ENCODE measurements around the gene DHRSX.
"Not testable (repeated sequence)": the region's sequence is repeated elsewhere in the genome, so short reads cannot be mapped to it uniquely, and the experiment has no call there.

DHRSX gene

DNA sequence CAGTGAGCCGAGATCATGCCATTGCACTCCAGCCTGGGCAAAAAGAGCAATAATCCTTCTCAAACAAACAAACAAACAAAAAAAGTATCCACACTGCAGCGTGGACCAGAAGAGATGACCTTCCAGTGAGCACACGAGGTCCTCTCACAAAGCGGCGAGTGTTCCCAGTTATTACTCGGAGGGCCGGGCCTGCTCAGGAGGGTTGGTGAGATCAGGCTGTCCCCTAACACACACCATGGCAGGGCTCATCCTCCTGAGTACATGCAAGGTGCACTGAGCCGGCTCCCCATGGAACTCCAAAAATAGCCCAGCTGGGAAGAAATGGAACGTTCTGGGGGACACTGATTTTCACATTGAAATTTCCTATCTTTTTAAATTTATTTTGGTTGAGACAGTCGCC is 40.7 kb downstream of the DHRSX start:
- H3K9me3 ChIP-seq (ENCODE audit: control insufficient read depth, low read length); DNase-seq; H3K4me1 ChIP-seq (ENCODE audit: control insufficient read depth, insufficient read depth, low read length, poor library complexity, severe bottlenecking); H3K36me3 ChIP-seq (ENCODE audit: control insufficient read depth, insufficient read depth, low read length); H3K4me3 ChIP-seq (ENCODE audit: insufficient read depth, low read depth, low read length, poor library complexity, severe bottlenecking); H3K27ac ChIP-seq (ENCODE audit: insufficient read depth, low read length, poor library complexity, severe bottlenecking); H3K27me3 ChIP-seq (replicated peaks; ENCODE audit: control insufficient read depth, insufficient read depth, low read length, poor library complexity, severe bottlenecking): not testable (repeated sequence)

DNA sequence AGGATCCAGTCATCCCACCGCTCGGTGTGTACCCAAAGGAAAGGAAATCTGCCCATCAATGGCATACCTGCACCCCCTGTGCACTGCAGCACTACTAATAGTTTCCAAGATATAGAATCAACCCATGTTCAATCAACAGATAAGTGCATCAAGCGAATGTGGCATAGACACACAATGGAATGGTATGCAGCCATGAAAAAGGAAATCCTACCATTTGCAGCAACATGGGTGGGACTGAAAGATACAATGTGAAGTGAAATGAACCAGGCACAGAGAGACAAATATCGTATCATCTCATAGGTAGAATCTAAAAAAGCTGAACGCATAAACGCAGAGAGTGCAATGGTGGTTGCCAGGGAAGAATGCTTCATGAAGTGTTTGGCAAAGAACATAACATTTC is 42.5 kb downstream of the DHRSX start:
- no peaks in the 10 kb centered on the region for H3K27me3 ChIP-seq (replicated peaks; ENCODE audit: control insufficient read depth, insufficient read depth, low read length, poor library complexity, severe bottlenecking)
- no peak overlapping the region for H3K4me3 ChIP-seq (ENCODE audit: insufficient read depth, low read depth, low read length, poor library complexity, severe bottlenecking)
- no peaks in the 10 kb centered on the region for H3K4me1 ChIP-seq (ENCODE audit: control insufficient read depth, insufficient read depth, low read length, poor library complexity, severe bottlenecking)
- no peaks in the 10 kb centered on the region for H3K36me3 ChIP-seq (ENCODE audit: control insufficient read depth, insufficient read depth, low read length)
- no peak for DNase-seq
- no peaks in the 10 kb centered on the region for H3K9me3 ChIP-seq (ENCODE audit: control insufficient read depth, low read length)
- no peak overlapping the region for H3K27ac ChIP-seq (ENCODE audit: insufficient read depth, low read length, poor library complexity, severe bottlenecking)

DNA sequence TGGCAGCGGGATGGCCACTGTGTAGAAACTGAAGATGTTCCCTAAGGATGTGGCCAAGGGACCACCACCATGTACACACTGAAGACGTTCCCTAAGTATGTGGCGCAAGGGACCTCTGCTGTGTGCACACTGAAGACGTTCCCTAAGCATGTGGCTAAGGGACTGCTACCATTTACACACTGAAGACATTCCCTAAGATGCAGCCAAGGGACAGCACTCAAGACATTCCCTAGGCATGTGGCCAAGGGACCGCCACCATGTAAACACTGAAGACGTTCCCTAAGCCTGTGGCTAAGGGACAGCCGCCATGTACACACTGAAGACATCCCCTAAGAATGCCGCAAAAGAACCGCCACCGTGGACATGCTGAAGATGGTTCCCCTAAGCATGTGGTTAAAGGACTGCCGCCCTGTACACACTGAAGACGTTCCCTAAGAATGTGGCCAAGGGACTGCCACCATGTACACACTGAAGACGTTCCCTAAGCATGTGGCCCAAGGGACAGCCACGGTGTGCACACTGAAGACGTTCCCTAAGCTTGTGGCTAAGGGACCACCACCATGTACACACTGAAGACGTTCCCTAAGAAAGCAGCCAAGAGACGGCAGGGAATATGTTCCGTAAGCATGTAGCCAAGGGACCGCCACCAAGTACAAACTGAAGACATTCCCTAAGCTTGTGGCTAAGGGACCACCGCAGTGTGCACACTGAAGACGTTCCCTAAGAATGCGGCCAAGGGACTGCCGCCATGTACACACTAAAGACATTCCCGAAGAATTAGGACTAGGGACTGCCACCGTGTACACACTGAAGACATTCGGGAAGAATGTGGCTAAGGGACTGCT is 43.3 kb downstream of the DHRSX start:
- Histone ChIP-seq H3K27ac (ENCODE audit: insufficient read depth, low read length, poor library complexity, severe bottlenecking) (no peak overlapping the region), H3K4me3 (ENCODE audit: insufficient read depth, low read depth, low read length, poor library complexity, severe bottlenecking) (no peak overlapping the region), H3K36me3 (ENCODE audit: control insufficient read depth, insufficient read depth, low read length) (no peaks in the 10 kb centered on the region), H3K27me3 (replicated peaks; ENCODE audit: control insufficient read depth, insufficient read depth, low read length, poor library complexity, severe bottlenecking) (no peaks in the 10 kb centered on the region), H3K9me3 (ENCODE audit: control insufficient read depth, low read length) (no peaks in the 10 kb centered on the region), H3K4me1 (ENCODE audit: control insufficient read depth, insufficient read depth, low read length, poor library complexity, severe bottlenecking) (no peaks in the 10 kb centered on the region)
- DNase-seq = no peak

DNA sequence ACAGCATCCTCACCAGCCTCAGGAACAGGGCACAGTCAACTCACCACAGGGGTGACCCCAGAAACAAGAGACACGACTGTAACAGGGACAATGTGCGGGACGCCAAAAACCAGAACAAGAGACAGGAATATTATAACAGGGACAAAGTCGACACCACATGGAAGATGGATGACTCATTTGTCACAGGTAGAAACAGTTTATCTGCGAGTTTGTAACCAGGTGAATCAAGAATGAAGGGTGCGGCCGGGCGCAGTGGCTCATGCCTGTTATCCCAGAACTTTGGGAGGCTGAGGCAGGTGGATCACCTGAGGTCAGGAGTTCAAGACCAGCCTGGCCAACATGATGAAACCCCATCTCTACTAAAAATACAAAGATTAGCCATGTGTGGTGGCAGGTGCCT is 44.7 kb downstream of the DHRSX start:
- DNase-seq; H3K27me3 ChIP-seq (replicated peaks; ENCODE audit: control insufficient read depth, insufficient read depth, low read length, poor library complexity, severe bottlenecking); H3K4me3 ChIP-seq (ENCODE audit: insufficient read depth, low read depth, low read length, poor library complexity, severe bottlenecking); H3K9me3 ChIP-seq (ENCODE audit: control insufficient read depth, low read length); H3K36me3 ChIP-seq (ENCODE audit: control insufficient read depth, insufficient read depth, low read length); H3K27ac ChIP-seq (ENCODE audit: insufficient read depth, low read length, poor library complexity, severe bottlenecking); H3K4me1 ChIP-seq (ENCODE audit: control insufficient read depth, insufficient read depth, low read length, poor library complexity, severe bottlenecking): not testable (repeated sequence)

DNA sequence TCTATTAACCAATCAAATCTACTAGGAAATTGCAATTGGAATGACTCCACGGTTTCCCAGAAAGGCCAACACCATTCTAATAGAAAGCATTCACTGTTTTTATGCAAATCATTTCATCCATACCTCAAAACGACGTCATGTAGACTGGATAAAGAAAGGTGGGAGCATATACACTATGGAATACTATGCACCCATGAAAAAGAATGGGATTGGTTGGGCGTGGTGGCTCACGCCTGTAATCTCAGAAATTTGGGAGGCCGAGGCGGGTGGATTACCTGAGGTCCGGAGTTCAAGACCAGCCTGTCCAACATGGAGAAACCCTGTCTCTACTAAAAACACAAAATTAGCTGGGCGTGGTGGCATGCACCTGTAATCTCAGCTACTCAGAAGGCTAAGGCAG is 46.2 kb downstream of the DHRSX start:
- not testable (repeated sequence) for H3K9me3 ChIP-seq (ENCODE audit: control insufficient read depth, low read length); H3K27me3 ChIP-seq (replicated peaks; ENCODE audit: control insufficient read depth, insufficient read depth, low read length, poor library complexity, severe bottlenecking); H3K27ac ChIP-seq (ENCODE audit: insufficient read depth, low read length, poor library complexity, severe bottlenecking); H3K36me3 ChIP-seq (ENCODE audit: control insufficient read depth, insufficient read depth, low read length); H3K4me1 ChIP-seq (ENCODE audit: control insufficient read depth, insufficient read depth, low read length, poor library complexity, severe bottlenecking); H3K4me3 ChIP-seq (ENCODE audit: insufficient read depth, low read depth, low read length, poor library complexity, severe bottlenecking); DNase-seq

DNA sequence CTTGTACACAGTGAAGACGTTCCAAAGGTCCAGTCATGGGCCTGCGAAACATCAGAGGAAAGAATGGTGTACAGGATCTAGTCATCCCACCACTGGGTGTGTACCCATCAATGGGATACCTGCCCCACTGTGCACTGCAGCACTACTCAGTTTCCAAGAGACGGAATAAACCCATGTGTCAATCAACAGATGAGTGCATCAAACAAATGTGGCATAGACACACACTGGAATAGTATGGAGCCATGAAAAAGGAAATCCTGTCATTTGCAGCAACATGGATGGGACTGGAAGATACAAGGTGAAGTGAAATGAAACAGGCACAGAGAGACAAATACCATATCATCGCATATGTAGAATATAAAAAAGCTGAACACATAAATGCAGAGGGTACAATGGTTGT is 48.0 kb downstream of the DHRSX start:
- no peak overlapping the region for H3K4me3 ChIP-seq (ENCODE audit: insufficient read depth, low read depth, low read length, poor library complexity, severe bottlenecking)
- no peak for DNase-seq
- H3K4me1 ChIP-seq (ENCODE audit: control insufficient read depth, insufficient read depth, low read length, poor library complexity, severe bottlenecking) = no peaks in the 10 kb centered on the region
- no peaks in the 10 kb centered on the region for H3K9me3 ChIP-seq (ENCODE audit: control insufficient read depth, low read length)
- H3K27me3 ChIP-seq (replicated peaks; ENCODE audit: control insufficient read depth, insufficient read depth, low read length, poor library complexity, severe bottlenecking) = no peaks in the 10 kb centered on the region
- H3K36me3 ChIP-seq (ENCODE audit: control insufficient read depth, insufficient read depth, low read length) = no peaks in the 10 kb centered on the region
- H3K27ac ChIP-seq (ENCODE audit: insufficient read depth, low read length, poor library complexity, severe bottlenecking) = no peak overlapping the region

DNA sequence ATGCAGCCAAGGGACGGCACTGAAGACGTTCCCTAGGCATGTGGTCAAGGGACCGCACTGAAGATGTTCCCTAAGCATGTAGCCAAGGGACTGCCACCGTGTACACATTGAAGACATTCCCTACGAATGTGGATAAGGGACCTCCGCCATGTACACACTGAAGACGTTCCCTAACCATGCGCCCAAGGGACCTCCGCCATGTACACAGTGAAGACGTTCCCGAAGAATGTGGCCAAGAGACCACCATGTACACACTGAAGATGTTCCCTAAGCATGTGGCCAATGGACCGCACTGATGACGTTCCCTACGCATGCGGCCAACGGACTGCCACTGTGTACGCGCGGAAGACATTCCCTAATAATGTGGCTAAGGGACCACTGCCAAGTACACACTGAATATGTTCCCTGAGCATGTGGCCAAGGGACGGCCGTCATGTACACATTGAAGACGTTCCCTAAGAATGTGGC is 48.4 kb downstream of the DHRSX start:
- Histone ChIP-seq H3K36me3 (ENCODE audit: control insufficient read depth, insufficient read depth, low read length) (no peaks in the 10 kb centered on the region), H3K27me3 (replicated peaks; ENCODE audit: control insufficient read depth, insufficient read depth, low read length, poor library complexity, severe bottlenecking) (no peaks in the 10 kb centered on the region), H3K9me3 (ENCODE audit: control insufficient read depth, low read length) (no peaks in the 10 kb centered on the region), H3K4me1 (ENCODE audit: control insufficient read depth, insufficient read depth, low read length, poor library complexity, severe bottlenecking) (no peaks in the 10 kb centered on the region), H3K27ac (ENCODE audit: insufficient read depth, low read length, poor library complexity, severe bottlenecking) (no peak overlapping the region), H3K4me3 (ENCODE audit: insufficient read depth, low read depth, low read length, poor library complexity, severe bottlenecking) (no peak overlapping the region)
- DNase-seq = no peak

DNA sequence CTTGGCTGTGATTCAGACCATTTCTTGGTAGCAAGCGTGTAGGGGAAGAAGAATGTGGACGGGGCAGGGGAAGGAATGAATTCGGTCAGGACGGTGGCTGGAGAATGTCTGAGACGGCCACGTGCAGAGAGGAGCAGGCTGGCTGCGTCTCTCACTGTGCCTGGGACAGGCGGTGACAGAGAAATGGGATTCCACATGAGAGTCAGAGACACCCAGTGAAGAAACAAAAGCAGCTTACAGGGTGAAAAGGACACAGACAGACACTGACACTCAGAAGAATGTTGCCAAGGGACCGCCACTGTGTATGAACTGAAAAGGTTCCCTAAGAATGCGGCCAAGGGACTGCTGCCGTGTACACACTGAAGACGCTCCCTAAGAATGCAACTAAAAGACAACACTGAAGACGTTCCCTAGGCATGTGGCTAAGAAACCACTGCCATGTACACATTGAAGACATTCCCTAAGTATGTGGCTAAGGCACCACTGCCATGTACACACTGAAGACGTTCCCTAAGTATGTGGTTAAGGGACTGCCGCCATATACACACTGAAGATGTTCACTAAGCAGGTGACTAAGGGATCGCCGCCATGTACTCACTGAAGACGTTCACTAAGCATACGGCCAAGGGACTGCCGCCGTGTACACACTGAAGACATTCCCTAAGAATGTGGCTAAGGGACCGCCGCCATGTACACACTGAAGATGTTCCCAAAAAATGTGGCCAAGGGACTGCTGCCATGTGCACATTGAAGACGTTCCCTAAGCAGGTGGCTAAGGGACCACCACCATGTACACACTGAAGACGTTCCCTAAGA is 49.1 kb downstream of the DHRSX start:
- Histone ChIP-seq H3K36me3 (ENCODE audit: control insufficient read depth, insufficient read depth, low read length) (no peaks in the 10 kb centered on the region), H3K4me3 (ENCODE audit: insufficient read depth, low read depth, low read length, poor library complexity, severe bottlenecking) (no peak overlapping the region), H3K9me3 (ENCODE audit: control insufficient read depth, low read length) (no peaks in the 10 kb centered on the region), H3K27ac (ENCODE audit: insufficient read depth, low read length, poor library complexity, severe bottlenecking) (no peak overlapping the region), H3K4me1 (ENCODE audit: control insufficient read depth, insufficient read depth, low read length, poor library complexity, severe bottlenecking) (no peaks in the 10 kb centered on the region), H3K27me3 (replicated peaks; ENCODE audit: control insufficient read depth, insufficient read depth, low read length, poor library complexity, severe bottlenecking) (no peaks in the 10 kb centered on the region)
- DNase-seq = no peak

DNA sequence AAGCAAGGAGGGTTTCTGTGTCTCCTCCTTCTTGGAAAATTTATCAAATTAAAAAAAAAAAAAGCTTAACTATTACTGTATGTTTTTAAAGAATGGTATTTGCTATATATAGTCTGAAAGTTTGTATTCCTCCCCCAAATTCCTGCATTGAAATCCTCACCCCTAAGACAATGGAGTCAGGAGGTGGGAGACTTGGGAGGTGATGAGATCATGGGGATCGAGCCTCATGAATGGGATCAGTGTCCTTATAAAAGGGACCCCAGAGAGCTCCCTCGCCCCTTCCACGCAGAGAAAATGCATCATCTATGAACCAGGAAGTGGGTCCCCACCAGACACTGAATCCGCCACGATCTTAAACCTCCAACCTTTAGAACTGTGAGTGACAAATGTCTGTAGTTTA is 50.1 kb downstream of the DHRSX start:
- Histone ChIP-seq H3K4me1 (ENCODE audit: control insufficient read depth, insufficient read depth, low read length, poor library complexity, severe bottlenecking) (no peaks in the 10 kb centered on the region), H3K4me3 (ENCODE audit: insufficient read depth, low read depth, low read length, poor library complexity, severe bottlenecking) (no peak overlapping the region), H3K9me3 (ENCODE audit: control insufficient read depth, low read length) (no peaks in the 10 kb centered on the region), H3K27ac (ENCODE audit: insufficient read depth, low read length, poor library complexity, severe bottlenecking) (no peak overlapping the region), H3K27me3 (replicated peaks; ENCODE audit: control insufficient read depth, insufficient read depth, low read length, poor library complexity, severe bottlenecking) (no peaks in the 10 kb centered on the region), H3K36me3 (ENCODE audit: control insufficient read depth, insufficient read depth, low read length) (no peaks in the 10 kb centered on the region)
- no peak for DNase-seq
